RWPE1 (cell line): Measurements from ENCODE around the gene SRP9.
"Not testable (repeated sequence)": the region's sequence is repeated elsewhere in the genome, so short reads cannot be mapped to it uniquely, and the experiment has no call there.

ENCODE experiments used
- CTCF ChIA-PET: fragments of 350-600 bp; sonication (Branson Sonifier 250); formaldehyde crosslinking; extraction: SDS; loops from one replicate; lab custom pipeline; 2021; lab: Yijun Ruan, JAX
- POLR2A ChIA-PET: fragments of 400-600 bp; formaldehyde crosslinking; extraction: SDS; loops from one replicate; lab custom pipeline; 2020; ENCODE audit warnings: antibody characterized with exemption; ENCODE audit not compliant: low non-redundant PET; lab: Yijun Ruan, JAX
- DNase-seq: peaks from one replicate; pipeline ENCODE4 v3.0.0; 2012; ENCODE audit warnings: low spot score
- H3K27ac ChIP-seq: fragments of 450-650 bp; 2 replicates; pipeline ENCODE4 v1.5.1; 2017
- CTCF ChIP-seq: fragments of 450-650 bp; conservative IDR thresholded peaks from 2 replicates; pipeline ENCODE4 v1.5.1; 2017; ENCODE audit warnings: low read depth, mild to moderate bottlenecking

Gene SRP9

GRCh38 chr1:225752245-225752644 is 25.4 kb upstream of the SRP9 start:
- CTCF ChIA-PET = interaction anchor here (1.0 to 1.6 kb wide), 3 partner anchors 8 to 17 kb away, joined by 3 to 5 read pairs (median 4); no protein-coding TSS in a partner anchor
- POLR2A ChIA-PET = interaction anchor here (0.7 kb wide), 1 partner anchor 98 kb away, joined by 6 read pairs; no protein-coding TSS in a partner anchor
- H3K27ac ChIP-seq = no peak overlapping the region
- DNase-seq = no peak
- no peak for TF ChIP-seq CTCF

DNA sequence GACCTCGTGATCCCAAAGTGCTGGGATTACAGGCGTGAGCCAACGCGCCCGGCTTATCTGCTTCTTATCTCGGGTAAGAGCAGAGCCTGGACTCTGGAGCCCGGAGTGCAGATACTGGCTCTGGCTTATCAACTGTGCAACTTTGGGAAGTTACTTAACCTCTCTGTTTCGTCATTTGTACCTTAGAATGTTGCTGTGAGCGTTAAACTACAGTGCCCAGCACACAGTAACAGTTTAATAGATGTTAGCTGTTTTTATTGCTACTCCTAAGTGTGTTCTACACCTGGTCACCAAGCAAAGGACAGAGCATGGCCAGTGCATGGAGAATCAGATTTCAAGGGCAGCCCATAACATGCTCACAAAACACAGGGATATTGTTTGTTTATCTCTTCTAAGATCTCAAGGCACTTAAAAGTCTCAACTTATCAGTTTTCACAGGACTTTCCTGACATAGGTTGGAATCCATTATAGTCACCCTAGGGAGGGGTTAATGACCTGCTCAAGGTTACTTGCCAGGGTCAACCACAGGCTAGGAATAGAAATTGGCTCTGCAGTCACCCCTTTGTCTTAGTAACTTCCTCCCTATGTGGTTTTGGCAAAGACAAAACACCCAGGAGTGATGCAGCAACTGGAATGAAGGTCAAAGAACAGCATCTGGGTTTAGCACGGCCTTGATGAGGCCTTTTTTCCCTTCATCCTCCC is 22.5 kb upstream of the SRP9 start:
- peak overlapping the region; percentile 47; the same call in 1 of the 2 replicates for H3K27ac ChIP-seq
- ChIA-PET CTCF (interaction anchor here (0.6 to 0.7 kb wide), 2 partner anchors 9 to 220 kb away, joined by 3 to 4 read pairs; no protein-coding TSS in a partner anchor), POLR2A (no interaction called here)
- DNase-seq = no peak
- no peak for TF ChIP-seq CTCF

DNA sequence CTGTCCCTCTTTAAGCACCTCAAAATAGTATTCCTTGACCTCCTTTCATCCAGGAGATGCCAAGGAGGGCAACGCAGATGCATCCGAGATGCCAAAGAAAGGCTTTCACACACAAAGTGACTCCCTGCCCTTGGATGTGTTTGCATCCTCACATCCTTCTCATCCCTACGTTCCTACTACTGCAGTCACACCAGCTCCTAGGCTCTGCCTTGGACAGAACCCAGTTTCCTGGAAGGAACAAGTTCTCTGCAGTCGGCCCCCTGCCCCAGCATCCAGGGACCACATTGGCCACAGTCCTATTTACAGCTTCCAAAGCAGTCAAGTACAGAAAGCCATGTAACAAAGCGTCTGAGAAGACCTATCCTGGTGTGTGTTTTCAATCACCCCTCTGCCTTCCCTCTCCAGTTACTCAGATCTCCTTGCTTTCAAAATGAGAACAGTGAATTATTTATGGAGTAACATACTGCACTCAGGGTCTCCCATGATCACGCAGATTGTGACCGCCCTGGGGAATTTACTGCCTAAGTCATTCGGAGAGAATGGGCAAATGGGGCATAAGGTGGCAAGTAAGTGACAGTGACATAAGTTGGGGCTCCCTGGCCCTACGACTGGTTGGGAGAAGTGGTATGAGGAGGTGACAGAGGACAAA is 21.8 kb upstream of the SRP9 start:
- no peak for DNase-seq
- ChIA-PET CTCF (interaction anchor here (0.6 to 1.0 kb wide), 3 partner anchors 9 to 94 kb away, joined by 3 to 4 read pairs (median 3); no protein-coding TSS in a partner anchor), POLR2A (no interaction called here)
- peak overlapping the region; percentile 47; the same call in 1 of the 2 replicates for H3K27ac ChIP-seq
- TF ChIP-seq CTCF = no peak

DNA sequence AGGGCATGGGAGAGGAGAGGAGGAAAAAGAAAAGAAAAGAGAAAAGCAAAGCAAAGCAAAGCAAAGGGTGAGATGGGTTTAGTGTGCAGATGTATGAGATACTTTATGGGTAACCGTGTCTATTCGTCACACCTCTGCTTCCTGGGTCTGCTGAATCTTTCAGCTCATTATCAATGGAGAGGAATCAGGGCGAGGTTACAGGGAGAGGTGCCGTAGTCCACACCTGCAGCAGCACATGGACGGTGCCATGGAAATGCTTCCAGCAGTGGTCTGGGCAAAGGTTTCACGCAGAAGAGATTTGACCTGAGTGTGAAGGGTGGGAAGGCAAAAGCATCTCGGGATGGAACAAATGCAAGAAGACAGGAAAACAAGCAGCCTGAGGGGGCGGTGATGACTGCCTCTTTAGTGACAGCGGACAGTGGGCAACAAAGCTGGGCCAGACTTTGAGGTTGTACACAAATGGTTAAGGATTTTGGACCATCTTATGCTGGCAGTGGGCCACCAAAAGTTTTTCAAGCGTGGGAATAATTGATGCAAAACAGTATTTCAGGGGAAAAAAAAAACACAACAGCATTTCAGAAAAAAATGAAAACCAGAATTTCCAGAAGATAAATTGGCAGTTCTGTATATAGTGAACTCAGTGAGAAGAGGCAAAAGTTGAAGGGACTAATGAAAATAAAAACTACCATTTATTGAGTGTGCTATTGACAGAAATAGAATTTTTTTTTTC is 19.5 kb upstream of the SRP9 start:
- POLR2A ChIA-PET = no interaction called here
- CTCF ChIA-PET = interaction anchor here (1.0 to 1.2 kb wide), 2 partner anchors 14 to 121 kb away, joined by 3 to 6 read pairs; no protein-coding TSS in a partner anchor
- DNase-seq = no peak
- TF ChIP-seq CTCF = no peak
- no peak overlapping the region for H3K27ac ChIP-seq

DNA sequence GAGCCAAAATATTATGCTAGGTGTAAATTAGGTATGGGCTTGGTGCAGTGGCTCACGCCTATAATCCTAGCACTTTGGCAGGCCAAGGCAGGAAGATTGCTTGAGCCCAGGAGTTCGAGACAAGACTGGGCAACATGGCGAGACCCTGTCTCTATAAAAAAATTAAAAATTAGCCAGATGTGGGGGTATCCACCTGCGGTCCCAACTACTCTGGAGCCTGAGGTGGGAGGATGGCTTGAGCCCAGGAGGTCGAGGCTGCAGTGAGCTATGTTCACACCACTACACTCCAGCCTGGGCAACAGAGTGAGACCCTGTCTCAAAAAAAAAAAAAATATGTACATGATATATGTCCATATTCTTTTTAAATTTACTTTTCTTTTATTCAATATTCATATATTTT is 17.7 kb upstream of the SRP9 start:
- DNase-seq, POLR2A ChIA-PET, H3K27ac ChIP-seq: not testable (repeated sequence)
- CTCF ChIA-PET = interaction anchor here (0.6 to 2.3 kb wide), 4 partner anchors 11 to 77 kb away, joined by 3 to 9 read pairs (median 6); no protein-coding TSS in a partner anchor

DNA sequence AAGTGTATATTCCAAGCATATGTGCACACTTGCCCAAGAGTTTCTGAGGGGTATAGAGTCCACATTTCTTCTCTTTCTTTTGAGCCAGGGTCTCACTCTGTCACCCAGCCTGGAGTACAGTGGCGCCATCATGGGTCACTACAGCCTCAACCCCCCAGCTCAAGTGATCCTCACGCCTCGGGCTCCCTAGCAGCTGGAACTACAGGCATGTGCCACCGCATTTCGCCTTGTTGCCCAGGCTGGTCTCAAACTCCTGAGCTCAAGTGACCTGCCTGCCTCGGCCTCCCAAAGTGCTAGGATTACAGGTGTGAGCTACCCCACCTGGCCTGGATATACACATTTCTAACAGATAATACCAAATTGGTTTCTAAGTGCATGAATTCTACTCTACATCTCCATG is 17.1 kb upstream of the SRP9 start:
- no peak overlapping the region for H3K27ac ChIP-seq
- no peak for TF ChIP-seq CTCF
- ChIA-PET CTCF (interaction anchor here (0.6 to 2.3 kb wide), 3 partner anchors 11 to 77 kb away, joined by 5 to 9 read pairs (median 6); no protein-coding TSS in a partner anchor), POLR2A (no interaction called here)
- DNase-seq = no peak

- DNase-seq, POLR2A ChIA-PET, H3K27ac ChIP-seq: not testable (repeated sequence)
- CTCF ChIA-PET = interaction anchor here (0.7 kb wide), 1 partner anchor 174 kb away, joined by 4 read pairs; no protein-coding TSS in a partner anchor
Measured at GRCh38 chr1:225761395-225761794, 16.2 kb upstream of the SRP9 start.
